ENCODE data around the gene LCK. TPM values are rescaled to one million over a fixed set of nuclear protein-coding genes. Genes with fewer than 3 reads are reported as not detected.

LCK gene
- total and polyA plus RNA-seq, 9 of the 15 experiments (the other 6 are each of a cell fraction or from before 2014, with no cell fraction given): 0.04 to 0.47 (median 0.13) TPM; not detected in 6

- peak; percentile 90 for TF ChIP-seq EGR1 (conservative IDR thresholded peaks at IDR 0.05)
- no peak for TF ChIP-seq SREBF2 (CRISPR knock-in tag; IDR thresholded peaks at IDR 0.05)
- peak; percentile 13; the same call in 1 of the 2 replicates for TF ChIP-seq PBX2 (CRISPR knock-in tag; IDR thresholded peaks at IDR 0.05; ENCODE audit: low read depth)
- TF ChIP-seq PBX2 (tag; conservative IDR thresholded peaks at IDR 0.05; ENCODE audit: low read depth): no peak
- TF ChIP-seq ETS1 (conservative IDR thresholded peaks at IDR 0.05; ENCODE audit: control insufficient read depth, low read depth, low read length): peak; percentile 67; the same call in 1 of the 2 replicates
- peak; percentile 94 for TF ChIP-seq EP400 (IDR thresholded peaks at IDR 0.05)
- TF ChIP-seq DPF2 (IDR thresholded peaks at IDR 0.05): 0 out of 2 replicates have a peak, but pooled peaks have one; percentile 16
- no peak for TF ChIP-seq KLF13 (tag; IDR thresholded peaks at IDR 0.05; ENCODE audit: borderline replicate concordance, low read depth)
- TF ChIP-seq FOS (IDR thresholded peaks at IDR 0.05; ENCODE audit: extremely low read depth, insufficient read length): no peak
- peak; percentile 57; the same call in 1 of the 2 replicates for TF ChIP-seq SPI1 (IDR thresholded peaks at IDR 0.05; ENCODE audit: borderline replicate concordance, low read depth, low read length)
- TF ChIP-seq POLR2G (IDR thresholded peaks at IDR 0.05; ENCODE audit: low read depth, low read length): peak; percentile 88
- 0 out of 2 replicates have a peak, but pooled peaks have one; percentile 69 for TF ChIP-seq E2F1 (CRISPR knock-in tag; IDR thresholded peaks at IDR 0.05)
- TF ChIP-seq ZNF347 (CRISPR knock-in tag; IDR thresholded peaks at IDR 0.05; ENCODE audit: low read depth): no peak
- TF ChIP-seq, protein P1, sequence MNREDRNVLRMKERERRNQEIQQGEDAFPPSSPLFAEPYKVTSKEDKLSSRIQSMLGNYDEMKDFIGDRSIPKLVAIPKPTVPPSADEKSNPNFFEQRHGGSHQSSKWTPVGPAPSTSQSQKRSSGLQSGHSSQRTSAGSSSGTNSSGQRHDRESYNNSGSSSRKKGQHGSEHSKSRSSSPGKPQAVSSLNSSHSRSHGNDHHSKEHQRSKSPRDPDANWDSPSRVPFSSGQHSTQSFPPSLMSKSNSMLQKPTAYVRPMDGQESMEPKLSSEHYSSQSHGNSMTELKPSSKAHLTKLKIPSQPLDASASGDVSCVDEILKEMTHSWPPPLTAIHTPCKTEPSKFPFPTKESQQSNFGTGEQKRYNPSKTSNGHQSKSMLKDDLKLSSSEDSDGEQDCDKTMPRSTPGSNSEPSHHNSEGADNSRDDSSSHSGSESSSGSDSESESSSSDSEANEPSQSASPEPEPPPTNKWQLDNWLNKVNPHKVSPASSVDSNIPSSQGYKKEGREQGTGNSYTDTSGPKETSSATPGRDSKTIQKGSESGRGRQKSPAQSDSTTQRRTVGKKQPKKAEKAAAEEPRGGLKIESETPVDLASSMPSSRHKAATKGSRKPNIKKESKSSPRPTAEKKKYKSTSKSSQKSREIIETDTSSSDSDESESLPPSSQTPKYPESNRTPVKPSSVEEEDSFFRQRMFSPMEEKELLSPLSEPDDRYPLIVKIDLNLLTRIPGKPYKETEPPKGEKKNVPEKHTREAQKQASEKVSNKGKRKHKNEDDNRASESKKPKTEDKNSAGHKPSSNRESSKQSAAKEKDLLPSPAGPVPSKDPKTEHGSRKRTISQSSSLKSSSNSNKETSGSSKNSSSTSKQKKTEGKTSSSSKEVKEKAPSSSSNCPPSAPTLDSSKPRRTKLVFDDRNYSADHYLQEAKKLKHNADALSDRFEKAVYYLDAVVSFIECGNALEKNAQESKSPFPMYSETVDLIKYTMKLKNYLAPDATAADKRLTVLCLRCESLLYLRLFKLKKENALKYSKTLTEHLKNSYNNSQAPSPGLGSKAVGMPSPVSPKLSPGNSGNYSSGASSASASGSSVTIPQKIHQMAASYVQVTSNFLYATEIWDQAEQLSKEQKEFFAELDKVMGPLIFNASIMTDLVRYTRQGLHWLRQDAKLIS (CRISPR knock-in tag; IDR thresholded peaks at IDR 0.05): peak; percentile 59; the same call in 1 of the 2 replicates
- 0 out of 2 replicates have a peak, but pooled peaks have one; percentile 26 for TF ChIP-seq ARID1B (IDR thresholded peaks at IDR 0.05)
- no peak for TF ChIP-seq E2F6 (IDR thresholded peaks at IDR 0.05; ENCODE audit: borderline replicate concordance in 1 of 2, extremely low read depth in 1 of 2, insufficient read depth in 1 of 2, insufficient read length in 1 of 2, low read depth in 1 of 2, low read length in 1 of 2, poor library complexity in 1 of 2, severe bottlenecking in 1 of 2)
These were observed 28.9 kb upstream of the LCK start, which contains the start of the genes EIF3I and TMEM234 (continued) for GRCh38 chr1:32221980-32222755.

All from K562 (cell line).